Natural killer cell (primary cell): Measurements from ENCODE around the gene NDST1. TPM values are rescaled to one million over a fixed set of nuclear protein-coding genes. Genes with fewer than 3 reads are reported as not detected.

Experiments
- ATAC-seq, 3 donors: fragments of 150-1000 bp in 2 of 3; fragments of 200-7000 bp in 1 of 3; cut with Tn5 transposase; 1 replicate in 1 of 3; 2 replicates in 2 of 3; pipeline ENCODE4 v1.10.0; 2021; ENCODE audit warnings: mild to moderate bottlenecking in 2 of 3, moderate library complexity in 2 of 3
- DNase-seq, 2 donors: peaks; one replicate each; pipeline versions ENCODE4 v3.0.0 to v3.0.0-alpha.2; 2013 to 2021; ENCODE audit warnings: mixed read lengths in 1 of 2
- H3K27ac ChIP-seq: one replicate; pipeline ENCODE4 v1.5.1; 2013; ENCODE audit warnings: mild to moderate bottlenecking, low read length
- H3K27me3 ChIP-seq: one replicate; pipeline ENCODE4 v1.6.1; 2013; ENCODE audit warnings: low read length; ENCODE audit not compliant: control insufficient read depth, insufficient read depth
- H3K36me3 ChIP-seq: one replicate; pipeline ENCODE4 v1.6.1; 2013; ENCODE audit warnings: low read length; ENCODE audit not compliant: control insufficient read depth, insufficient read depth
- H3K4me1 ChIP-seq: one replicate; pipeline ENCODE4 v1.6.1; 2013; ENCODE audit warnings: low read length; ENCODE audit not compliant: control insufficient read depth, insufficient read depth
- H3K4me3 ChIP-seq: one replicate; pipeline ENCODE4 v1.5.1; 2013; ENCODE audit warnings: low read length
- H3K9me3 ChIP-seq: one replicate; pipeline ENCODE4 v1.6.1; 2013; ENCODE audit warnings: low read length; ENCODE audit not compliant: control insufficient read depth, insufficient read depth
- H3K27ac Mint-ChIP-seq, 2 donors: one replicate each; pipeline ENCODE4 v1.8.0; 2022; ENCODE audit warnings: mild to moderate bottlenecking in 2 of 2, mixed read lengths in 2 of 2, moderate library complexity in 1 of 2
- H3K27me3 Mint-ChIP-seq, 2 donors: one replicate each; pipeline ENCODE4 v1.8.0; 2022; ENCODE audit warnings: low read depth in 2 of 2, mixed read lengths in 2 of 2
- H3K36me3 Mint-ChIP-seq: one replicate; pipeline ENCODE4 v1.8.0; 2022; ENCODE audit warnings: mixed read lengths
- H3K4me1 Mint-ChIP-seq, 2 donors: one replicate each; pipeline ENCODE4 v1.8.0; 2022; ENCODE audit warnings: mixed read lengths in 2 of 2
- H3K4me3 Mint-ChIP-seq: one replicate; pipeline ENCODE4 v1.8.0; 2022; ENCODE audit warnings: mild to moderate bottlenecking, moderate library complexity, mixed read lengths
- H3K9me3 Mint-ChIP-seq, 2 donors: one replicate each; pipeline ENCODE4 v1.8.0; 2022; ENCODE audit warnings: mixed read lengths in 2 of 2
- CTCF ChIP-seq: fragments of 200-600 bp; IDR thresholded peaks from one replicate; pipeline ENCODE4 v1.8.0; 2022; ENCODE audit warnings: antibody characterized with exemption
- WGBS: methylation state at CpG from one replicate; pipeline ENCODE4 v1.1.7; 2013; ENCODE audit warnings: missing lambda C conversion rate; ENCODE audit not compliant: insufficient coverage; 5-methylcytosine and 5-hydroxymethylcytosine counted together
- intact Hi-C: fragments of 100-400 bp; cut with micrococcal nuclease; formaldehyde crosslinking; loops from one replicate; pipeline ENCODE4 v1.14.2; 2022
- total RNA-seq, 4 donors: library from RNA; stranded (reverse); fragments of 120-200 nt in 1 of 4; gene quantifications; one replicate each; pipeline versions ENCODE4 v1.2.3 to v1.2.4, GENCODE V29; 2013 to 2022

NDST1 gene
- total RNA-seq, 3 donors from 2014 or later (not counting 1 experiment from before 2014, with no cell fraction given), result 2.8 to 12.3 (median 4.3) TPM

GRCh38 chr5:150496534-150496933 lies 11.4 kb upstream of the NDST1 start:
- Mint-ChIP-seq H3K4me3 (no peak overlapping the region), H3K27me3 (peaks cover 0 to 4% of the 10 kb centered on the region in 2 donors)

GRCh38 chr5:150497274-150497988 lies 10.5 kb upstream of the NDST1 start:
- Histone ChIP-seq H3K27me3 (no peaks in the 10 kb centered on the region), H3K36me3 (no peaks in the 10 kb centered on the region), H3K4me3 (no peak overlapping the region), H3K4me1 (no peaks in the 10 kb centered on the region), H3K9me3 (no peaks in the 10 kb centered on the region), H3K27ac (no peak overlapping the region)
- no peaks in the 10 kb centered on the region for H3K36me3 Mint-ChIP-seq
- no peak for TF ChIP-seq CTCF
- intact Hi-C loops, result no loop called here
- DNase-seq (no peak), ATAC-seq (no peak)
- no peaks in the 10 kb centered on the region for H3K27me3 Mint-ChIP-seq
- H3K4me1 Mint-ChIP-seq, result no peaks in the 10 kb centered on the region
- H3K4me3 Mint-ChIP-seq, result no peak overlapping the region
- WGBS, result 90% methylated on average over 14 of the region's 14 CpGs
- H3K27ac Mint-ChIP-seq, result no peak overlapping the region
- no peaks in the 10 kb centered on the region for H3K9me3 Mint-ChIP-seq

More at GRCh38 chr5:150496534-150496933, 11.4 kb upstream of the NDST1 start:
- DNase-seq (no peak), ATAC-seq (no peak)
- Histone ChIP-seq H3K27ac (no peak overlapping the region), H3K36me3 (no peaks in the 10 kb centered on the region), H3K4me1 (no peaks in the 10 kb centered on the region), H3K9me3 (no peaks in the 10 kb centered on the region), H3K27me3 (no peaks in the 10 kb centered on the region), H3K4me3 (no peak overlapping the region)
- Mint-ChIP-seq H3K9me3 (no peaks in the 10 kb centered on the region), H3K4me1 (no peaks in the 10 kb centered on the region), H3K27ac (no peak overlapping the region), H3K36me3 (no peaks in the 10 kb centered on the region)
- 86% methylated on average over 4 of the region's 4 CpGs for WGBS
- no peak for TF ChIP-seq CTCF
- intact Hi-C loops, result no loop called here

- no peak overlapping the region for H3K27ac Mint-ChIP-seq
- H3K36me3 ChIP-seq, result no peaks in the 10 kb centered on the region
- no peak for ATAC-seq
Observed at GRCh38 chr5:150497989-150498317, 10.0 kb upstream of the NDST1 start.

More at GRCh38 chr5:150497989-150498317, 10.0 kb upstream of the NDST1 start:
- Mint-ChIP-seq H3K4me3 (no peak overlapping the region), H3K9me3 (no peaks in the 10 kb centered on the region), H3K27me3 (no peaks in the 10 kb centered on the region), H3K4me1 (no peaks in the 10 kb centered on the region), H3K36me3 (no peaks in the 10 kb centered on the region)
- Histone ChIP-seq H3K4me1 (no peaks in the 10 kb centered on the region), H3K27ac (no peak overlapping the region), H3K27me3 (no peaks in the 10 kb centered on the region), H3K9me3 (no peaks in the 10 kb centered on the region), H3K4me3 (no peak overlapping the region)
- intact Hi-C loops, result no loop called here
- no peak for DNase-seq
- no peak for TF ChIP-seq CTCF
- 91% methylated on average over 5 of the region's 5 CpGs for WGBS
